ENCODE measurements around the gene PPP1R14B. TPM values are rescaled to one million over a fixed set of nuclear protein-coding genes. Genes with fewer than 3 reads are reported as not detected.

The PPP1R14B gene
- total RNA-seq, 1 donor from 2014 or later = 186 TPM

DNA sequence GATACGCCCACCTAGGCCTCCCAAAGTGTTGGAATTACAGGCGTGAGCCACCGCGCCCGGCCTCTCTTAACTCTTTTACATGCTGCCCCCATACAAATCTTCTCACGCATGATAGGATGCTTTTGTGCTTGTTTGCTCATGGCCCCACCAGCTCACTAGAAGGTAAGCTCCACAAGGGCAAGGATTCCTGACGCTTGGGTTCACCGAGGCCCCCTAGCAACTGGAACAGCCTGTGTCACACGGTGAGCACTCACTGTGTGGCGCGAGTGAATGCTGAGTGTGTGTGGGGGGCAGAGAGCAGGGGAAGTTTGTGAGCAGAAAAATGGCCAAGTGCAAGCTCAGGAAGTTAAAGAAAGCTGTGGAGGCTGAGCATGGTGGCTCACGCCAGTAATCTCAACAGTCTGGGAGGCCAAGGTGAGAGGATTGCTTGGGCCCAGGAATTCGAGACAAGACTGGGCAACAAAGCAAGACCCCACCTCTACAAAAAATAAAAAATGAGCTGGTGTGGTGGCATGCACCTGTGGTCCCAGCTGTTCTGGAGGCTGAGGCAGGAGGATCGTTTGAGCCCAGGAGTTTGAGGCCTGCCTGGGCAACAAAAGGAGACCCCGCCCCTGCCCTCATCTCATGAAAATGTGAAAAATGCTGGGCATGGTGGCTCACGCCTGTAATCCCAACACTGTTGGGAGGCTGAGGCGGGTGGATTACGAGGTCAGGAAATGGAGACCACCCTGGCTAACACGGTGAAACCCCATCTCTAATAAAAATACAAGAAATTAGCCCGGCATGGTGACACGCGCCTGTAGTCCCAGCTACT, 35.4 kb upstream of the PPP1R14B start:
- no peak for DNase-seq (ENCODE audit: low spot score)

DNA sequence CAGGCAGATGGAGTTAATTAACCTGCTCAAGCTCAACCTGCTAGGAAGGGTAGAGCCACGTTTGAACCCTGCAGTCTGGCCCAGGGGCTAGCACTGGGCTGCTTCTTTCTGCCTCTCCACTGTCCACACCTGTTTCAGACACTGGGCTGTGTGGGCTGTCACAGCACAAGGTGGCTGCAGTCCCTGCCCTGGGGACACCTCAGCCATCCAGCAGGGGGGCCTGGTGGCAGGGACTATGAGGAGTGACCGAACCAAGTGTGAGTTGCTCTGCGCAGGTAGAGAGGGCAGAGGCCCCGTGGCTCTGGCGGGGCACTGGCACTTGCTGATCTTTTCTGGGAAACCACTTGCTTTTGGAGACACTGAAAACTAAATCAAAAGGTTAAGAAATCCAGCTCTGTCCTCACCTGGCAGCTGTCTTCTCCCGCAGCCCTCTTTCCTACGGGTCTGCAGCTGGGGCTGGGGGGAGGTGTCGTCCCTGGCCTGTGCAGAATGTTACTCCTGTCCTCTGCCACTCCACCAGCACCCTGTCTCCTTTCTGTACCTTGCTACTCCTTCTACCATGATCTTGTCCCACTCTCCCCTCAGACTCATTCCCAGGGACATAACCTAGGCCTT, 31.9 kb upstream of the PPP1R14B start:
- no peak for DNase-seq (ENCODE audit: low spot score)

DNA sequence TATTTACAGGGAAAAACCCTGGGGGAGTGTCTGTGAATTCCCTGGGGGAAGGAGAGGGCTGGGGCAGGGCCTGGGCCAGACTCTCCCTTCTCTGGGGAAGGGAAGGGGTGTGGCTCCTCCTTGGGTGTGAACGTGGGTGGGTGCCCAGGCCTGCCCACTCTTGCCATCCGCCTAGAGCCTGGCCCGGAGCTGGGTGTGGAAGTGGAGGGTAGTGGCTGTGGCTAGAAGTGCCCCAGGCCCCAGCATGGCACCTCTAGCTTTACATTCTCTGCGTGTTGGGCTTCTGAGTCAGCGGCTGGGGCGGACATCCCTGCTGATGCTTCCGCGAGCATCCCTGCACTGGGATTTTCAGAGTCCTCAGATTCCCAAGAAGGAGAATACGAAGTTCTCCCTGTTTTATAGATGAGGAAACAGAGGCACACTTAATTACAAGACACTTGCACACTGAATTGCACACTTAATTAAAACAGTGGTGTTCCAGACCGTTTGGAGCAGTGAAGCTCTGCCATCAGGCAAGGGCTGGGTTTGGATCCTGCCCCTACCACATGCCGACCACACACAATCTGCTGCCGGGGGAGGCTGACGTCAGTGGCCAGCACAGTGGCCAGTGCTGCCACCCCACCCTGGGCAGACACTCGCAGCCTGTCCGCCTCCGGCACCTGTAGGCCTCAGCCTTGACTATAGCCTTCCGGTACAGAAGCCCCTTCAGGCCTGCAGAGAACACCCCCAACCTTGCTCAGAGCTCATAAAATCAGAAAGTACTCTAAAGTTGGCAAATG, 30.1 kb upstream of the PPP1R14B start:
- no peak for DNase-seq (ENCODE audit: low spot score)

DNA sequence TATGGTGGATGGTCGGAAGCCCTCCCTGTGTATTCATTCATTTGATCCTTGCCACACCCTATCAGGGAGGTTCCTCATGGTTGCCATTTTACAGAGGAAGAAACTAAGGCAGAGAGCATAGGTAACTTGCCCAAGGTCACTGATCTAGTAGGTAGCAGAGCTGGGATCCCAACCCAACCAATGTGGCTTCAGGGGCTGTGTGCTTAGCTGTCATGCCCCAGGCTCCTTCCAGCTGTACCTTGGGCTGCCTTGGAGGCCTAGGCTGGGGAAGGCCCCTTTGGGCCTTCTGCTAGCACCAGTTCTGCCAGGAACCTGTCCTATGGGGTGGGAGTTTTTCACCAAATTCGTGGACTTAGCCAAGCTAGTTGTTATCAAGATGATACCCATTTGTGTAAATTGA, 29.1 kb upstream of the PPP1R14B start:
- DNase-seq (ENCODE audit: low spot score) = no peak

DNA sequence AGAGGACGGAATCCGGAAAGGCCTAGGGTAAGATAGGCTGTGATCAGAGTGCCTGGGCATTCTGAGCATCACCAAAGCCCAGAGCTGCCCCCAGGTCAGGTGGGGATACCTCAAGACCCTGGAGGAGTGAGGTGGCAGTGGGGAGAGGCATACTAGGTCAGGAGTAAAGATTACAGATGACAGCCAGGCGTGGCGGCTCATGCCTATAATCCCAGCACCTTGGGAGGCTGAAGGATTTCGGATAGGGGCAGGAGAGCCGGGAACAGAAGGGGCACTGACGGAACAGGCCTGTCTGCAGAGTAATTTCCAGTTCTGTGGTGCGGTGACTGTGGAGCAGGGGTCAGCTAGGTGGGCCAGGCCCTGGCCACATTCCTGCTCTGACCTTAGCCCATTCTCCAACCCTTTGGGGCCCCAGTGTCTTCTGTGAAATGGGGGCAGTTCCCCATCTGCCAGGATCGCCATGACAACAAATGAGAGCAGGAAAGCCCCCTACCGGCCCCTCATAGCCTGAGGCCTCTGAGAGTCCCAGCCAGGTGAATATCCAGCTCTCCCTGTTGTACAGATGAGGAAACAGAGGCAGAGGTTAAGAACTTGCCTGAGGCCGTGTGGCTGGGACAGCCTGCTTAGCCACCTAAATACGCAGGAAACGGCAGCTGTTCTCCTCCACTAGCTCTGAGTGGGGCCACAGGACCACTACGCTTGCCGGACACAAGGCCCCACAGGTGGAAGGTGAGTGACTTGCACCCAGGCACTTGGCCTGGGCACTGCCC, 28.5 kb upstream of the PPP1R14B start:
- no peak for DNase-seq (ENCODE audit: low spot score)

DNA sequence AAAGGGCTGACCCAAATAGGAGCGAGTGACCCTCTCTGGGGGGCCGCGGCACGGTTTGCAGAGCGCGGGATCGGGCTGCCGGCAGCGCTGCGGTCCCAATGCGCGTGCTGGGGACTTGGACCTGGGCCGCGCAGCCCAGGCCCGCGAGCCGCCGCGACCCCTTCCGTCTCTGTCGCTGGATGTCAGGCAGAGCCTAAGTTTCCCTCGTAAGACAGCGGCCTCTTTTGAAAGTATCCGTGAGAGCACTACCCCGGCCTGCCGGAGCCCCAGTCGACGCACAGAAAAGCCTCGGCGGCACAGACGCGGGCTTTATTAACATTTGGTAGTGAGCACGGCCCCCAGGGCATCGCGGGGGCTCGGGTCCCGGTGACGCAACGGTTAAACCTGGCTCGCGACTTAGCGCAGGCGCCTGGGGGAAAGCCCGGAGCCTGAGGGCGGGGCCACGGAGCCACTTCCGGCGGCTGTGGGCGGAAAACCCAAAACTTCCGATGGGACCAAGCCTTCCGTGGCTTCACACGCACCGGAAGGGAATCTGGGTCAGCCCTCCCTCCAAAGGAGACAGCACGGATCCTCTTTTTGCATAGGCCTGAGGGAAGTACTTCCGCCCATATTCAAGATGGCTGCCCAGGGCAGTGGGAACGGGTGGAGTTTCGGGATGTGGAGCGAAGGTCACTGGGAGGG, 22.9 kb upstream of the PPP1R14B start:
- DNase-seq (ENCODE audit: low spot score) = peak; percentile 99

DNA sequence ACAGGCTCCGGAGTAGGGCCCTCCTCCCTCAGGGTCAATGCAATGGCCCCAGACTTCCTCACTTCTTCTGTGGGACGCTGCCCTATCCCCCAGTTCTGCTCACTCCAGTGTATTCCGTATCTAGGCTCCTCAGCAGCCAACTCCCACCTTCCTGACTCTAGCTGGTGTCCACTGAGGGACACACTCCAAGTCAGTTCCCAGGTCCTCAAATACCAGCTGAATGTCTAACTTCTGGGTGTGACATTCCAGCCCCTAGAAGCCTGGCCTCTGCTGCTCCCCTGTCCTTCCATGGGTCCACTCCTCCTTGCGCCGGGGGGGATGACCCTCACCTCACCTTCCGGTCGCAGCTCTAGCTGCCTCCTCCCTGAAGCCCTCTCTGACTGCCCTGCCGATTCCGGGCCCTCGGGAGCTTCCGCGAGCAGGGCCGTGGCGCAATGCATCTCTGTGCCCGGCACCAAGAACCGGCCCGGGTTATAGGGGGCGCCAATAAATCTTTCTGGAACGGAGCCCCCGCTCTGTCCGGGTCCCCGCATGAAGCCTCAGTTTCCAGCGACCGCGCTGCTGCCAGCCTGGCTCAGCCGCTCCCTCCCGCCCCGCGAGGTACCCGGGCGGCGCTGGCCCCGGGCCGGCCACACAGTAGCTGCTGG, 22.3 kb upstream of the PPP1R14B start:
- no peak for DNase-seq (ENCODE audit: low spot score)

DNA sequence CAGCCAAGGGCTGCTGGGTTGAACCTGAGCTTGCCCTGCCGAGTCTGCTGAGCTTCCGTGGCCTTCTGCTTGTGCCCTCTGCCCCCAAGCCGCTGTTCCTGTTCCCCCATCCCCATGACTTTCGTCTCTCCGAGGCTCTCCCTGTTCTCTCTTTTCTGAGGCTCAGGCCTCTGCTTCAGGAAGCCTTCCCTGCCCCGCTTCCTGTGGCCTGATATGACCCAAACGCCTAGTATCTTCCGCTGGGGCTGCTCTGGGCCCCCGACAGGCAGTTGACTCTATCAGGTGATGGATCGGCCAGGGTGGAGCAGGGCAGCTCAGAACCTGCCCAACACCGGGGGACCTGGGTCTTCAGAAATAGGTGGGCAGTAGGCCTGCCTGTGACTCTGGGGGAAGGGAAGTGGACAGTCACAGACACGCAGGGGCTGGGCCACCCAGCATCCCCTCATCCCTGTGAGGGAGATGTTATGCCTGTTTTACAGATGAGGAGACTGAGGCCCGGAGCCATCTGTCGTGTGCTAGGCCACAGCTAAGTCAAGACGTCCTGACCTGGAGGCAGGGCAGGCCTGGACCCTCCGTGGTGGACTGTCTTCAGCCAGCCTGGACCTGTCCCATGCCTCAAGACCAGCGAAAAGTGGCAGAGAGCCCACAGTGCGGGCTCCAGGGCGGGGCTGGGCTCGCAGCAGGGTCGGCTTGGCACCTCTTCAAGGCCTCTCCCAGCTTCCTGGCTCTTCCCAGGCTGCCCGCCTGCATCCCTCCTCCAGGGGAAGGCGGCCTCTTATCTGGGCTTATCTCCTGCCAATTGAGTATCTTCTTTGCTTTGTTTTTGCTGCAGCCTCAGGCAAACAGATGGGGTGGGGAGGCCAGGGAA, 21.5 kb upstream of the PPP1R14B start:
- no peak for DNase-seq (ENCODE audit: low spot score)

DNA sequence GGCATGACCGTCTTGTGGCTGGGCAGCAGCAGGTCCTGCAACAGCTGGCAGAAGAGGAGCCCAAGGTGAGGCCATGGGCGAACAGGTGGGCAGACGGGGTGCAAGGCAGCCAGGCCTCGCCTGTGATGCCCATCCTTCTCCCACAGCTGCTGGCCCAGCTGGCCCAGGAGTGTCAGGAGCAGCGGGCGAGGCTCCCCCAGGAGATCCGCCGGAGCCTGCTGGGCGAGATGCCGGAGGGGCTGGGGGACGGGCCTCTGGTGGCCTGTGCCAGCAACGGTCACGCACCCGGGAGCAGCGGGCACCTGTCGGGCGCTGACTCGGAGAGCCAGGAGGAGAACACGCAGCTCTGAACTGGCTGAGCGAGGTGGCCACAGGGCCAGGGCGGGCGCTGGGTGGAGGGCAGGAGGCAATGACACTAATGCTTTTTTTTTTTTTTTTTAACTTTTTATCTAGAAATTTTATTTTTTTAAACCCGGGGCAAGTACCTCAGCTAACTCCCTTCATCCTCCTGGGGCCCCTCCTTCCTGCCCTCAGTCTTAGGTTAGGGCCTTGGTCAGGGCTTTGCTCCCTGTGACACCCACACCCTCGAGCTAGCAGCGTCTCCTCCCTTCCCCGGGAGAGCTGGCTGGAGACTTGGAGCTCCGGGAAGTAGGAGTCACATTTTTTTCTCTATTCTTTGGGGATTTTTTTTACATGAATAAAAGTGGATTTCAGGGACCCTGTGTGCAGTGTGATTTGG, 20.6 kb upstream of the PPP1R14B start:
- no peak for DNase-seq (ENCODE audit: low spot score)

DNA sequence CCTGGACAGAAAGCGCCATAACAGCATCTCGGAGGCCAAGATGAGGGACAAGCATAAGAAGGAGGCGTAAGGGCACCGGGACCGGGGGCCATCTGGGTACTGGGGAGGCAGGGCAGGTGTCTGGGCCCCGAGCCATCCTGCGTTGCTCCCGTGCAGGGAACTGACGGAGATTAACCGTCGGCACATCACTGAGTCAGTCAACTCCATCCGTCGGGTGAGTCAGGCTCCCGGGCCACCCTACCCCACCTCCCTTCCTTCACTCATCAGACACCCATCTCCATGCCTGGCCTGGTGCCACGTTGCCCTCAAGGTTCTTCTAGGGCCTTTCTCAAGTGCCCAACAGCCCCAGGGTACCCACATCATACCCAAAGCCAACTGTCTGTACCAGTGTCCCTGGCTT, 19.6 kb upstream of the PPP1R14B start:
- DNase-seq (ENCODE audit: low spot score) = no peak

DNA sequence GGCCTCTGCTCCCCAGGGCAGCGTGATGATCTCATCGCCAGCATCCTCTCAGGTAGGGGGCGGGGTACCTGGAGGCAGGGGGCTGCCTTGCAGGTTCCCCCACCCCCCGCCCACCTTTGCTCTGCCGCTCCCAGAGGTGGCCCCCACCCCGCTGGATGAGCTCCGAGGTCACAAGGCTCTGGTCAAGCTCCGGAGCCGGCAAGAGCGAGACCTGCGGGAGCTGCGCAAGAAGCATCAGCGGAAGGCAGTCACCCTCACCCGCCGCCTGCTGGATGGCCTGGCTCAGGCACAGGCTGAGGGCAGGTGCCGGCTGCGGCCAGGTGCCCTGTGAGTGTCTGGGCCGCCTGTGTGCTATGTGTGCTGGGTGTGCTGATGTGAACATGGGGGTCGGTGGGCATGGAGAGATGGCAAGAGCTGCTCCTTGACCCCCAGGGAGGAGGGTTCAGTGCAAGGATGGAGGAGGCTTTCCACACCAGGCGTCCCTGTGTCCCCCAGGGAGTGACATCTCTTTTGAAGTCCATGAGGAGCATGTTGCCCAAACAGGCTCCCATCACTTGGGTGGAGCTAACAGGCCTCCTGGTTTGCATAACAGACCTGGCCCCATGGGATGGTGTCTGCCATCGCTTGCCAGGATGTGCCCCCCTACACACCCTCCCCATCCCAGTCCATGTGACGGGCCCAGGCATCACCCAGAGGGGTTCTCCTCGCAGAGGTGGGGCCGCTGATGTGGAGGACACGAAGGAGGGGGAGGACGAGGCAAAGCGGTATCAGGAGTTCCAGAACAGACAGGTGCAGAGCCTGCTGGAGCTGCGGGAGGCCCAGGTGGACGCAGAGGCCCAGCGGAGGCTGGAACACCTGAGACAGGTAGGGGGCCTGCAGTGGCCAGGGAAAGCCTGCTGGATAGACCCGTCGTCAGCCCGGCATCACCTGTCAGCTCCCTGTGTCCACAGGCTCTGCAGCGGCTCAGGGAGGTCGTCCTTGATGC, 18.7 kb upstream of the PPP1R14B start:
- DNase-seq (ENCODE audit: low spot score) = no peak

DNA sequence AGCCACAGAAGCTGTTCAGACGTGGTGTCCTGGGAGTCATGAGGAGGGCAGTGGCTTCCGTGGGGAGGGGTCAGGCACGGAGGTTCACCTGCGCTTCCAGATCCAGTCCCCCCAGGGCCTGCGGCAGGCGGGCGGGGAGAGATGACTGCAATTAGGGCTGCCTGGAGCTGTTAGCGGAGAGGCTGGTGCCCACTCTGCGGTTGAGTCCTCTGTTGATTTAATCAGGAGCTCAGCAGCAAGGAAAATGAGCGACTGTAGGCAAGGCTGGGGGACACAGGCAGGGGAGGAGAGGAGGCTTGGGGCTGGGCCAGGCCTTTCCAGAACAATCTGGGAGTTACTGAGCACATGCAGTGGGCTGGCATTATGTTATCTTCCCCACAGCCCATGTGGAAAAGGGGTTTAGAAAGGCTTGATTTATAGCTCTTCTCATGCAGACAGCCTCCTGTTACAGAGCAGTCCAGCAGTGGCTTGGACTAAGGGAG, 17.7 kb upstream of the PPP1R14B start:
- DNase-seq (ENCODE audit: low spot score) = no peak

DNA sequence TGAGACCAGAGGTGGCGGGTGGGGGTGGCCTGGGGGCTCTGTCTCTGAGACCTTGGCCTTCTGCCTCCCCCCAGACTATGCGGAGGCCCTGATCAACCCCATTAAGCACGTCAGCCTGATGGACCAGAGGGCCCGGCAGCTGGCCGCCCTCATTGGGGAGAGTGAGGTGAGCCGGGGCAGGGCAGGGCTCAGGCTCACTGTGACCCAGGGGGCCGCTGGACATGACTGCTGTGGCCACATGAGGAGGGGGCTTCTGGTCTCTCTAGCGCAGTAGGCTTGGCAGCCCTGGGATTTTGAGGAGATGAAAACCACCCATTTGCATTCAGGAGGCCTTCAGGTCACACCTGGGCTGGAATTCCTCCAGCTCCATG, 17.2 kb upstream of the PPP1R14B start:
- no peak for DNase-seq (ENCODE audit: low spot score)

DNA sequence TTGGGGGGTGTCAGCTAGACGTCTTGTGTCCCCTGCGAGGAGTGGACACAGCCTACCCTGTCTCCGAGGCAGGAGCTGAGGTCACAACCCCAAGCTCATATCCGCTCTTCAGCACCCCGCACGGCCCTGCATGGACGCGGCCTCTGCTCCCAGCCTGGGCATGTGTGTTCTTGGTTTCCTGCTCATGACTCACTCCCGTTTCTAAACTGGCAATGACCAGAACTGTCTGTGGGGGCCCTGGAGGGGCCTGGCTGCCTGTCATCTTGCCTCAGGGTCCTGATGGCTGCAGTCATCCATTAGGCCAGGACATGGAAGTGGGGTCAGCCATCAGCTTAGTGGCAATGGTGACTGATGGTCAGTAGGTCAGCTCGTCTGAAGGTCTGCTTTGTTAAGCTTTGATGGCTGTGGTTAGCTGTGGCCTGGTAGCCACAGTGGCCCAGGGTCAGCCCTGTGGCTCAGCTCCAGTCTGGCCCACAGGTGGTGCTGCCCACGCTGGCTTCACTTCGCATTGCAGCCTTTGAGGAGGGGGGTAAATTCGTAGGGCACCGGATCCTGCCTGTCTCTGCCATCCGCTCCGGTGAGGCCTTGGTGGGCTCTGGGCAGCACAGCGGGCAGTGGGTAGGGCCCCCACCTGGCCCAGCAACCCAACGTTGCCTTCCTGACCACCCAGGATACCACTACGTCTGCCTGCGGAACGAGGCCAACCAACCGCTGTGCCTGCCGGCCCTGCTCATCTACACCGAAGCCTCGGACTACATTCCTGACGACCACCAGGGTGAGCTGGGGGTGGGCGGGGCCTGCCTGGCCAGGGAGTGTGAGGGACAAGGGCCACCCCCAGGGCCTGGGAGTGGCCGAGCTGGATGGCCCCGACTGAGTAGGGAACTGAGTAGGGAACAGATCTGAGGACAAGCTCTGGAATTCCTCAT, 16.5 kb upstream of the PPP1R14B start:
- no peak for DNase-seq (ENCODE audit: low spot score)

DNA sequence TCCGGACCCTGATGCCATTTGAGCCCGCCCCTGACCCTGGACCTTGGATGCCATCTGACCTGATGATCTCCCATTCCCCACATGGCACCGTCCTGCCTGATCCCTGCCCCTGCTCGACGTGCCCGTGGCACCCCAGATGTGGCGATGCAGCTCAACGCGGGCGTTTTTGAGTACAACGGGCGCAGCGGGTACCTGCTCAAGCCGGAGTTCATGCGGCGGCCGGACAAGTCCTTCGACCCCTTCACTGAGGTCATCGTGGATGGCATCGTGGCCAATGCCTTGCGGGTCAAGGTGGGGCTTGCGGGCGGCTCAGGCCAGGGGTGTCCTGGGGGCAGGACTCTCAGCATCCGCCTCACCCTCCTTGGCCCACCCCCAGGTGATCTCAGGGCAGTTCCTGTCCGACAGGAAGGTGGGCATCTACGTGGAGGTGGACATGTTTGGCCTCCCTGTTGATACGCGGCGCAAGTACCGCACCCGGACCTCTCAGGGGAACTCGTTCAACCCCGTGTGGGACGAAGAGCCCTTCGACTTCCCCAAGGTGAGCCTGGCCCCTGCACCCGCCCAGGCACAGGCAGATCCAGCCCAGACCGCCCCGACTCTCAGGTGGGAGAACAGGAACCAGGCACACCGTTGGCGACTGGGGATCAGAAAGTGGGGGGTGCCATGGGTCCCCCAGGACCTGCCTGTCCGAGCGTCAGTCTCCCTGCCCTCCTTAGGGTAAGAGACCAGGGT, 15.7 kb upstream of the PPP1R14B start:
- no peak for DNase-seq (ENCODE audit: low spot score)

All from mesenteric fat pad (tissue), 1 donor.